ENCODE measurements around the gene DNAH8. TPM values are rescaled to one million over a fixed set of nuclear protein-coding genes. Genes with fewer than 3 reads are reported as not detected.

The DNAH8 gene
- polyA plus RNA-seq, 4 donors: 0.35 to 0.57 (median 0.39) TPM

DNA sequence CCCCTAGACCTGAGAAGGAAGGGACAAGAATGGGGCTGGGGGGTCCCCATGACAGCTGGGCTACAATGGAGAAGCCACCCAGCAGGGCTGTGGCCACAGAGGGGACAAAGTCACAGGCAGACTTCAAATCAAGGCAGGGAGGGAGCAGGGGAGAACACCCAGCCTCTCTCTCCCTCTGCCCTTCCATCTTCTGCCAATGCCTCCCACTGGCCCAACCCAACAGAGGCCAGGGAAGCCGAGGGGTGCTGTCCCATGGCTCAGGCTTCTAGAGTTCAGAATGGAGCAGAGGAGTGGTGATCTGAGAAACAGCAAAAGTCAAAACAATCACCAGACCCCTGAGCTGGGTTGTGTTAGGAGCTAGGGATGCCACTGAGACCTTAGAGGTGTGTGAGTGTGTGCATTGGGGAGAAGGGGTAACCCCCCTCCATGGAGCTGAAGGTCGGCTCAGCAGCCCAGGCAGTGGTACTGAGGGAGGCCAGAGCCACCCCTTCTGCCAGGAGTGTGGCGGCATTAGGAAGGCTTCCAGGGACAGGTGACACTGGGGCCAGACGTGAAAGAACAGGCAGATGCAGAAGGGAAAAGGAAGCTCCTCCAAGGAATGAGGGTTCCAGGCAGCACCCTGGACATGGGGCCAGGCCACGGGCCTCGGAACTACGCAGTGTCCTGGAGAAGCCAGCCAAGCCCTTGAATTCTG is 345.5 kb downstream of the DNAH8 start:
- DNase-seq (ENCODE audit: low read depth in 4 of 4, low spot score in 2 of 4): no peak

DNA sequence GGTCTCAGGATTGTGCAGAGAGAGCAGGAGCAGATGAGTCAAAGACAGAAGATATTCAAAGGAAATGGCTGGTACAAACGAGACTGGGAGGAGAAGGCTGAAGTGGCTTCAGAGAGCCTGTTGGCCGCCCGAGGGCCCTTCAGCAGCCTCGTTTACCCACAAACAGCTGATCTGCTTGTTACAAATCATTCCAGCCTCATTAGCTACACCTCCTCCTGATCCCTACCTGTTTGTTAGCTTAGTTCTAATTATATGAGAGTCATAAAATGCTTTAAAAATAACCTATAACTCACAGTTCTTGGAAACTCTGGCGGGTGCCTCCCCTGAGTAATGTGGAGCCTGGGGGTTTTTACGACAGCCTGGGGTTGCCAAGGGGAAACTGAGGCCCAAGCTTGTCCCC is 346.1 kb downstream of the DNAH8 start:
- no peak for DNase-seq (ENCODE audit: low read depth in 4 of 4, low spot score in 2 of 4)

GRCh38 chr6:39061588-39061987 is 346.5 kb downstream of the DNAH8 start:
- no peak for DNase-seq (ENCODE audit: low read depth in 4 of 4, low spot score in 2 of 4)

DNA sequence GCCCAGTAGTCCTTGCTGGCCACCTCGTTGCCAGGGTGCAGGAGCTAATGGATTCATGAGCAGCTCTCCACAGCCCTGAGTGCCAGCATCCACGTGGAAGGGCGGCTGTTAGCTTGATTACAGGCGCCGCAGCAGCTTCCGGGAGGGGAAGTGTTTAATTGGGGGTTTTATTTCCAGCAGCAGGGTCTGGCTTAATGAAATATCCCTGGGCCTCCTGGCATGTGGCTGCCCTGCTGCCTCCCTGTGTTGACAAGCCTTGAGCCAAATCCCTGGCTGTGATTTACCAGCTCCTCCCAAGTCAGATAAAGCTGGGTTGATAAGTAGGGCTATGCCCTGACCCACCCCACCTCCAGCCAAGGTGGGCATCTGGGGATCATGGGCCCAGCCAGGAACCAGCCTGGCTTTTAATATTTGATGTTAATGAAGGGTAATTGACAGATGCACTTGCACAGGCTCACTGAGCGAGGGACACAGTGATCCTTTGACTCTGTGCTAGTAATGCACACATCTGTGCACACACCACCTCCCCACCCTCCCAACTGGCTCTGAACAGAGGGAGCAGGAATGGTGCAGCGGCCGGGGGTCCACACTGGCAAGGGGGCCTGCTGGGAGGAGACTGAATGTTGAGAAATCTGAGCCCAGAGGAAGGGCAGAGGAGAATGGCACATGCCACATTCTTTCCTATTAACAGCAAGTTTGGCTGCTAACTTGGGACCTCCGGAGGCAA is 347.1 kb downstream of the DNAH8 start:
- DNase-seq (ENCODE audit: low read depth in 4 of 4, low spot score in 2 of 4): no peak

DNA sequence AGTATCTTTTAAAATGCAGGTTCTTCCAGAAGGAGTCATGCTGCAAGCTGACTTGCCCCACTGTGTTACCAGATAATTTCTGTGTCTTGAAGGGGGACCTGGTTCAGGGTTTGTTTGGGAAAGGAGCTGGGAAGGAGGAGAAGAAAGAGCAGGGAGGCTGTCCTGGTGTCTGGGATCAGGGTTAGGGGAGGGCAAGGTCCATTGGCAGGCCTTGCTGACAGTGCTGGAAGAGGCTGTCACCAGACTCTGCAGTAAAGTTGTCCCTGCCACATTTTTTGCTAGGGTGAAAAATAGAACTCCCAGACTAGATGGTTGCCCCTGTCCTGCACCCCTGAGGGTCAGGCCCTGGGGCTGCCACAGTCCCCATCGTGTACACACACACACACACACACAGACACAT is 348.4 kb downstream of the DNAH8 start:
- DNase-seq (ENCODE audit: low read depth in 4 of 4, low spot score in 2 of 4): no peak

- DNase-seq (ENCODE audit: low read depth in 4 of 4, low spot score in 2 of 4): no peak
These were observed 350.4 kb downstream of the DNAH8 start for GRCh38 chr6:39065561-39065960.

- DNase-seq (ENCODE audit: low read depth in 4 of 4, low spot score in 2 of 4): no peak
These were observed 353.3 kb downstream of the DNAH8 start for GRCh38 chr6:39068391-39068790.

- DNase-seq (ENCODE audit: low read depth in 4 of 4, low spot score in 2 of 4): no peak
These were observed 357.7 kb downstream of the DNAH8 start for GRCh38 chr6:39072830-39073229.

DNA sequence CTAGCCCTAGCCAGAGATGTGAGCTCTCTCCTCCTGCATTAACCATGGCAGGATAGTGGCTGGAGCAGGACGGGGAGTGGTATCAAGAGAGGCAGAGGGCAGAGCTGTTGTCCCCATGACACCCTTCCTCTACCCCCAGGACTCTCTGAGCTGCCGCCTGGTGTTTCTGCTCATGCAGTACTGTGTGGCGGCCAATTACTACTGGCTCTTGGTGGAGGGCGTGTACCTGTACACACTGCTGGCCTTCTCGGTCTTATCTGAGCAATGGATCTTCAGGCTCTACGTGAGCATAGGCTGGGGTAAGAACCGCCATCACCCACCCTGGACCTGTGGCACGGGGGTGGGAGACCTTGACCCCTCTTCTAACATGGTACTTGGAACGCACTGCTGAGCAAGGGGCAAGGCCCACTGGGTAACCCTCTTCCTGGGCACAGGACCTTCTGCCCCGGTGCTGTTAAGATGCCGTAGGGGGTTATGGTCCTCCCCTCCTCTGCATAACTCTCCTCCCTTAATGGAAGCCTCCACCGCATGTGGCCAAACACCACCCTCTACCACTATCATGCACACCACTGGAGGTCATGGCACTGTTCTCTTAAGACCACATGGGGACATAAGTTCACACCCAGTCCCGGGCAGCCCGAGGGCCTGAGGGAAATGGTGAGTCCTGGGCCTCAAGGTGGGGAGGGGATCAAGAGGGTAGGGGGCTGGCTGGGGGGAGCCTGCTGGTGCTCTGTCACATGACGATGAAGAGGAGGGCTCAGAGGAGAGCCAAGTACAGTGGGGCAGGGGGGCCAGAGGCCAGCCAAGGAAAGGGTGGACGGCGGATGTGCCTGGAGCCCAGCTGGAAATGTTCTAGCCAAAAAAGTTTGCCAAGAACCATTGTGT is 358.6 kb downstream of the DNAH8 start:
- no peak for DNase-seq (ENCODE audit: low read depth in 4 of 4, low spot score in 2 of 4)

- DNase-seq (ENCODE audit: low read depth in 4 of 4, low spot score in 2 of 4): no peak
These were observed 359.4 kb downstream of the DNAH8 start for GRCh38 chr6:39074486-39074885.

- no peak for DNase-seq (ENCODE audit: low read depth in 4 of 4, low spot score in 2 of 4)
These were observed 360.0 kb downstream of the DNAH8 start for GRCh38 chr6:39075010-39075686.

DNA sequence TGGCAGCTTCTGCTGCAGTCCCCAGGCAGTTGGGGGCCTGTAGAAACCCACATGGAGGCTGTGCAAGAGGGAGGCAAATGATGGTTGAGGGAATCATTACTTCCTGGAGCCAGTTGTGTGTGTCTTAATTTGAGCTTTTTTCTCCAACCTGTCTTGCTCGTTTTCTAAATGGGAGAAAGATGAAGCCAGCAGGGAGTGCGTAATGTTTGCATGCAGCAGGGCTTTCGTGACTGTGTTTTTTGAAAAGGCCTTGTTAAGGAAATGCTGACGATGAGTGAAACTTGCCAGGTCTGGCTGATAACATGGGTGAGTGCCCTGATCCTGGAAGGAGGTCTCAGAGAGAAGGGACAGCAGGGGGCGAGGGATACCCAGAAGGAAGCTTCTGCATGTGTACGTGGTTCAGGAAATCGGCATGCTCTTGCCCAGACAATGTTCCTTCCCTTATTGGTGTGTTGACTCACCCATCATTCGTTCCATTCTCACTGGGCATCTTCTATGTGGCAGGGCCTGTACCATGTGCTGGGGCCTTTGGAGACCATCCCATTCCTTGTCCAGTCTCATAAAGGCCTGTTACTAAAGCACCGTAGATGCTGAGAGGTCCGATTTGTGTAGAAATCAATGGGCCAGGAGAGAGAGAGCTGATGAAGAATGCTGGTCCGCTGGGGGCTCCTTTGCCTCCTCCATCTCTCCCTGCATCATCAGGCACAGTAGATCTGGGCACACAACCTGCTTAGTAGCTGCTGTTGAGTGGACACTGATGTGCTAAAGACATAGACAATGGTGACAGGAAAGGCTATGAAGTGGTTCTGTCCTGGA is 360.9 kb downstream of the DNAH8 start:
- no peak for DNase-seq (ENCODE audit: low read depth in 4 of 4, low spot score in 2 of 4)

DNA sequence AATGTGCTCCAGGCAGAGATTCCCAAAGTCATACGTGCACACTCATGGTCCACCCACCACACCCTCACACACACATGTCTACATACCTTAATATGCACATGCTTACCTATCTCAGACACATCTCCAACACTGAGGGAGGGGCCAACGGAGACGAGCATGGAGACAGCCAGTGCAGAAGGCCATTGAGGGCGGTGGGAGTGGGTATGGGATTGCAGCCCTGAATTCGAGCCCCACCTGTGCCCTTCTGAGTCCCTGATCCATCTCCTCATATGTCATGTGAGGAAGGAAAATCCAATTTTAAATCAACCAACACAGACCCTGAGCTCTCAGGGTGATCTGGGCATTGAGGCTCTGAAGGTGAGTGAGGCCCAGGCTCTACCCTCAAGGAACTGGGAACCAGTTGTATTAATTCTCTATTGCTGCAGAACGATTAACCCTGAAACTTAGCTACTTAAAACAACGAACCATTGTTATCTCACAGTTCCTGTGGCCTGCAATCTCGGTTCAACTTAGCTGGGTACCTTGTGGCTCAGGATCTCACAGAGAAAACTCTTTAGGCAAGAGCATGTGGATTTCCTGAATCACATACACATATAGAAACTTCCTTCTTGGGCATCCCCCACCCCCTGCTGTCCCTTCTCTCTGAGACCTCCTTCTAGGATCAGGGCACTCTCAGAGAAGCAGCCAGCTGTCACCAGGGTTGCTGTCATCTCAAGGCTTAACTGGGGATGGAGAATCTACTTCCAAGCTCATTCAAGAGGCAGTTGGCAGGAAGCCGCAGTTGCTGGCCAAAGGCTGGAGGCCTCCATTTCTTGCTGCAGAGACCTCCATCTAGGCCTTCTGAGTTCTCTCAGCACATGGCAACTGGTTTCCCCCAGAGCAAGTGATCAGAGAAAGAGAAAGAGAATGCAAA is 361.8 kb downstream of the DNAH8 start:
- DNase-seq (ENCODE audit: low read depth in 4 of 4, low spot score in 2 of 4): no peak

- no peak for DNase-seq (ENCODE audit: low read depth in 4 of 4, low spot score in 2 of 4)
These were observed 362.9 kb downstream of the DNAH8 start for GRCh38 chr6:39077882-39078594.

DNA sequence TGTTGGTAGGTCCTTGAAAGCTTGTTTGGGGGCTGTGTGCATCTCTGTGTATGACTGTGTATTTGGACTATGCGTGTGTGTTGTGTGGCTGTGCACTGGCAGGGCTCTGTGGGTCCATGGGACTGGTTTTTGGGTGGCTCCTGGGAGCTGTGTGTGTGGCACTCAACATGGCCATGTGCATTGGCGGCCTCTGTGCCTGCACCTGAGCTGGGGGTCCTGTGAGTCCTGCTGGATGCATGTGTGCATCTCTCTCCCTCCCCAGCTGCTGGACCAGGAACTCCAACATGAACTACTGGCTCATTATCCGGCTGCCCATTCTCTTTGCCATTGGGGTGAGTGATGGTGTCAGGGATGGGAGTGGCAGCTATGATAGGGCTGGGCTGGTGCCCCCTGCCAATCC is 363.6 kb downstream of the DNAH8 start:
- no peak for DNase-seq (ENCODE audit: low read depth in 4 of 4, low spot score in 2 of 4)

GRCh38 chr6:39079197-39080125 is 364.4 kb downstream of the DNAH8 start:
- no peak for DNase-seq (ENCODE audit: low read depth in 4 of 4, low spot score in 2 of 4)
